ENCODE data around the gene SMCO1.

DNA sequence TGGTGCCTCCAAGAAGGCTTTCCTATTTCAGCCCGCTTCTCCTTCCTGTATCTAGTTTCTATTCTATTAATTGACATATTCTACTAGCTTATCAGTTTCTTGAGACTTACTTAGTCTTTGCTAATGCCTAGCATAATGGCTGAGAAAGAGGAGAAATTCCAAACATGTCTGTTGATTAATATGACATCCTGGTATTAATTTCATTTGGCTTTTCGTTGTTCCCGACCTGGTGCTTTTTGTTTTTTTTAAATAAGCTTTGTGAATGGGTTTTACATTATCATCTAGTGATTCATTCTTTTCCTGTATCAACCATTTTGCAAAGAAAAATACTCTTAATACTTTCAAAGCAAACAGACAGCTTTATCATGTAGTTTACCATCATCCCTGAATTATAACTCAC, 40.1 kb upstream of the SMCO1 start:
- TF ChIP-seq MAZ (IDR thresholded peaks at IDR 0.05; ENCODE audit: borderline replicate concordance, low read depth, low read length): no peak
- TF ChIP-seq, protein P1, sequence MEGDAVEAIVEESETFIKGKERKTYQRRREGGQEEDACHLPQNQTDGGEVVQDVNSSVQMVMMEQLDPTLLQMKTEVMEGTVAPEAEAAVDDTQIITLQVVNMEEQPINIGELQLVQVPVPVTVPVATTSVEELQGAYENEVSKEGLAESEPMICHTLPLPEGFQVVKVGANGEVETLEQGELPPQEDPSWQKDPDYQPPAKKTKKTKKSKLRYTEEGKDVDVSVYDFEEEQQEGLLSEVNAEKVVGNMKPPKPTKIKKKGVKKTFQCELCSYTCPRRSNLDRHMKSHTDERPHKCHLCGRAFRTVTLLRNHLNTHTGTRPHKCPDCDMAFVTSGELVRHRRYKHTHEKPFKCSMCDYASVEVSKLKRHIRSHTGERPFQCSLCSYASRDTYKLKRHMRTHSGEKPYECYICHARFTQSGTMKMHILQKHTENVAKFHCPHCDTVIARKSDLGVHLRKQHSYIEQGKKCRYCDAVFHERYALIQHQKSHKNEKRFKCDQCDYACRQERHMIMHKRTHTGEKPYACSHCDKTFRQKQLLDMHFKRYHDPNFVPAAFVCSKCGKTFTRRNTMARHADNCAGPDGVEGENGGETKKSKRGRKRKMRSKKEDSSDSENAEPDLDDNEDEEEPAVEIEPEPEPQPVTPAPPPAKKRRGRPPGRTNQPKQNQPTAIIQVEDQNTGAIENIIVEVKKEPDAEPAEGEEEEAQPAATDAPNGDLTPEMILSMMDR (conservative IDR thresholded peaks at IDR 0.05; ENCODE audit: low read depth, low read length): no peak
- no peak for TF ChIP-seq CHD1 (IDR thresholded peaks at IDR 0.05; ENCODE audit: low read depth, low read length)
- TF ChIP-seq, protein P2, sequence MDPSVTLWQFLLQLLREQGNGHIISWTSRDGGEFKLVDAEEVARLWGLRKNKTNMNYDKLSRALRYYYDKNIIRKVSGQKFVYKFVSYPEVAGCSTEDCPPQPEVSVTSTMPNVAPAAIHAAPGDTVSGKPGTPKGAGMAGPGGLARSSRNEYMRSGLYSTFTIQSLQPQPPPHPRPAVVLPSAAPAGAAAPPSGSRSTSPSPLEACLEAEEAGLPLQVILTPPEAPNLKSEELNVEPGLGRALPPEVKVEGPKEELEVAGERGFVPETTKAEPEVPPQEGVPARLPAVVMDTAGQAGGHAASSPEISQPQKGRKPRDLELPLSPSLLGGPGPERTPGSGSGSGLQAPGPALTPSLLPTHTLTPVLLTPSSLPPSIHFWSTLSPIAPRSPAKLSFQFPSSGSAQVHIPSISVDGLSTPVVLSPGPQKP (IDR thresholded peaks at IDR 0.05; ENCODE audit: borderline replicate concordance, low read depth, low read length): no peak
- TF ChIP-seq POLR2A (IDR thresholded peaks at IDR 0.05; ENCODE audit: low read depth, low read length): no peak
- no peak for TF ChIP-seq RAD21 (IDR thresholded peaks at IDR 0.05; ENCODE audit: low read length)
- no peak for TF ChIP-seq RFX5 (IDR thresholded peaks at IDR 0.05; ENCODE audit: low read depth, low read length)
- TF ChIP-seq CEBPB (IDR thresholded peaks at IDR 0.05; ENCODE audit: low read depth, low read length): no peak
